GM21381 (cell line): Measurements from ENCODE around the gene ZNF260.
"Not testable (repeated sequence)": the region's sequence is repeated elsewhere in the genome, so short reads cannot be mapped to it uniquely, and the experiment has no call there.

Source experiments
- ATAC-seq: cut with Tn5 transposase; IDR thresholded peaks from one replicate; pipeline ENCODE4 v1.9.1; 2021; ENCODE audit warnings: mild to moderate bottlenecking, moderate library complexity; ENCODE audit not compliant: unreplicated experiment

Gene ZNF260

GRCh38 chr19:36490846-36491245 is 37.2 kb downstream of the ZNF260 start:
- ATAC-seq = not testable (repeated sequence)

GRCh38 chr19:36489920-36490415 is 38.1 kb downstream of the ZNF260 start:
- peak; percentile 50 for ATAC-seq

GRCh38 chr19:36489118-36489919 is 38.8 kb downstream of the ZNF260 start, which contains the start of gene ZNF566:
Gene ZNF566, minus strand, starts transcription at chr19:36489561. Its CDS starts 13,004 bp downstream, at chr19:36476557.
- ATAC-seq = peak; percentile 90

GRCh38 chr19:36488846-36489117 is 39.3 kb downstream of the ZNF260 start:
- ATAC-seq = peak; percentile 9

- ATAC-seq = no peak
Measured at GRCh38 chr19:36488118-36488845, 39.8 kb downstream of the ZNF260 start.

- no peak for ATAC-seq
Measured at GRCh38 chr19:36483653-36484052, 44.4 kb downstream of the ZNF260 start.

- ATAC-seq = no peak
Measured at GRCh38 chr19:36482876-36483275, 45.2 kb downstream of the ZNF260 start.
